GM23338 (cell line): ENCODE results near the gene GRIA4. TPM values are rescaled to one million over a fixed set of nuclear protein-coding genes. Genes with fewer than 3 reads are reported as not detected.

ENCODE experiments used
- ATAC-seq: fragments of 200-7000 bp; cut with Tn5 transposase; 3 replicates; pipeline ENCODE4 v1.9.1; 2020
- DNase-seq: peaks from one replicate; pipeline ENCODE4 v3.0.0-alpha.2; 2015; ENCODE audit warnings: low spot score
- H2AFZ ChIP-seq: fragments of 200-600 bp; sonication (generic); 2 replicates; pipeline ENCODE4 v1.8.0; 2016; ENCODE audit warnings: antibody characterized with exemption, mild to moderate bottlenecking, moderate library complexity
- H3F3A ChIP-seq: fragments of 200-600 bp; sonication (generic); replicated peaks from 2 replicates; pipeline ENCODE4 v1.8.0; 2017; ENCODE audit warnings: antibody characterized with exemption, mixed run types, low read depth
- H3K27ac ChIP-seq: fragments of 200-600 bp; sonication (generic); 2 replicates; pipeline ENCODE4 v1.6.1; 2016; ENCODE audit warnings: low read depth
- H3K27me3 ChIP-seq: fragments of 200-600 bp; sonication (generic); 2 replicates; pipeline ENCODE4 v1.8.0; 2016; ENCODE audit warnings: mild to moderate bottlenecking, mixed run types, moderate library complexity; ENCODE audit not compliant: insufficient read depth
- H3K36me3 ChIP-seq: fragments of 200-600 bp; sonication (generic); 2 replicates; pipeline ENCODE4 v1.8.0; 2016; ENCODE audit warnings: mild to moderate bottlenecking; ENCODE audit not compliant: insufficient read depth
- H3K4me1 ChIP-seq: fragments of 200-600 bp; sonication (generic); 2 replicates; pipeline ENCODE4 v1.8.0; 2016; ENCODE audit warnings: mild to moderate bottlenecking, moderate library complexity; ENCODE audit not compliant: insufficient read depth
- H3K4me2 ChIP-seq: fragments of 200-600 bp; sonication (generic); 2 replicates; pipeline ENCODE4 v1.7.1; 2017; ENCODE audit warnings: mixed run types
- H3K4me3 ChIP-seq: fragments of 200-600 bp; sonication (generic); 2 replicates; pipeline ENCODE4 v1.6.1; 2016; ENCODE audit warnings: mixed run types
- H3K79me2 ChIP-seq: fragments of 200-600 bp; sonication (generic); replicated peaks from 2 replicates; pipeline ENCODE4 v1.8.0; 2017; ENCODE audit warnings: mild to moderate bottlenecking; ENCODE audit not compliant: insufficient read depth
- H3K9me2 ChIP-seq: fragments of 200-600 bp; sonication (generic); 2 replicates; pipeline ENCODE4 v1.8.0; 2017; ENCODE audit not compliant: insufficient read depth
- H4K20me1 ChIP-seq: fragments of 200-600 bp; sonication (generic); replicated peaks from 2 replicates; pipeline ENCODE4 v1.8.0; 2017; ENCODE audit warnings: mild to moderate bottlenecking; ENCODE audit not compliant: insufficient read depth
- H3K27ac Mint-ChIP-seq: 2 replicates; pipeline ENCODE4 v1.8.0; 2020; ENCODE audit warnings: inconsistent platforms, mild to moderate bottlenecking, moderate library complexity, mixed read lengths
- H3K27me3 Mint-ChIP-seq: 3 replicates; pipeline ENCODE4 v1.8.0; 2022; ENCODE audit warnings: low read depth, mild to moderate bottlenecking, moderate library complexity, mixed read lengths, inconsistent platforms; ENCODE audit not compliant: insufficient read depth, poor library complexity
- H3K36me3 Mint-ChIP-seq: 3 replicates; pipeline ENCODE4 v1.8.0; 2021; ENCODE audit warnings: low read depth, mild to moderate bottlenecking, inconsistent platforms, moderate library complexity, mixed read lengths
- H3K4me1 Mint-ChIP-seq: 3 replicates; pipeline ENCODE4 v1.8.0; 2020; ENCODE audit warnings: mild to moderate bottlenecking, inconsistent platforms, mixed read lengths
- H3K4me3 Mint-ChIP-seq: 3 replicates; pipeline ENCODE4 v1.8.0; 2021; ENCODE audit warnings: moderate library complexity, mild to moderate bottlenecking, inconsistent platforms, mixed read lengths
- H3K9me3 Mint-ChIP-seq: 3 replicates; pipeline ENCODE4 v1.8.0; 2020; ENCODE audit warnings: moderate library complexity, mild to moderate bottlenecking, inconsistent platforms, mixed read lengths
- CREB1 ChIP-seq: fragments of 250-450 bp; sonication (Bioruptor Pico); IDR thresholded peaks from 2 replicates; pipeline ENCODE4 v1.5.0; 2020; ENCODE audit warnings: low read depth, mild to moderate bottlenecking, moderate library complexity
- ETS1 ChIP-seq: IDR thresholded peaks from 2 replicates; pipeline ENCODE4 v1.6.1; 2016; ENCODE audit warnings: antibody characterized with exemption
- EZH2phosphoT487 ChIP-seq: fragments of 200-600 bp; sonication (generic); IDR thresholded peaks from one replicate; pipeline ENCODE4 v1.8.1; 2018; ENCODE audit warnings: antibody characterized with exemption; ENCODE audit not compliant: unreplicated experiment
- JUNB ChIP-seq: IDR thresholded peaks from one replicate; pipeline ENCODE4 v1.6.1; 2016; ENCODE audit warnings: antibody characterized with exemption; ENCODE audit not compliant: unreplicated experiment
- NANOG ChIP-seq: IDR thresholded peaks from 2 replicates; pipeline ENCODE4 v1.6.1; 2016; ENCODE audit warnings: antibody characterized with exemption, borderline replicate concordance
- POLR2AphosphoS5 ChIP-seq: IDR thresholded peaks from 2 replicates; pipeline ENCODE4 v1.6.1; 2016; ENCODE audit warnings: antibody characterized with exemption, low read depth
- STAT1 ChIP-seq: IDR thresholded peaks from one replicate; pipeline ENCODE4 v1.6.1; 2016; ENCODE audit warnings: antibody characterized with exemption; ENCODE audit not compliant: unreplicated experiment
- ZNF114 ChIP-seq: fragments of 250-450 bp; sonication (Bioruptor Pico); IDR thresholded peaks from 2 replicates; pipeline ENCODE4 v1.5.0; 2020; ENCODE audit warnings: mild to moderate bottlenecking, moderate library complexity
- ZNF331 ChIP-seq: fragments of 250-450 bp; sonication (Bioruptor Pico); IDR thresholded peaks from 2 replicates; pipeline ENCODE4 v1.5.0; 2020; ENCODE audit warnings: low read depth, mild to moderate bottlenecking, moderate library complexity
- ZNF462 ChIP-seq: fragments of 250-450 bp; sonication (Bioruptor Pico); IDR thresholded peaks from 2 replicates; pipeline ENCODE4 v1.5.0; 2020; ENCODE audit warnings: mild to moderate bottlenecking, moderate library complexity
- polyA plus RNA-seq: library from polyadenylated mRNA; unstranded; fragments of >200 nt; fragmentation: Nextera tagmentation; extraction: Ambion mirVana; gene quantifications from 2 replicates; pipeline ENCODE4 v1.2.1, GENCODE V29; 2016
- total RNA-seq: library from RNA; depleted of rRNA; stranded (reverse); fragments of >200 nt; shearing (Covaris generic); gene quantifications from 2 replicates; pipeline ENCODE4 v1.2.3, GENCODE V29; 2014
- TF ChIP-seq, protein P1 (sequence below): IDR thresholded peaks from one replicate; pipeline ENCODE4 v1.6.1; 2018; ENCODE audit warnings: antibody characterized with exemption; ENCODE audit not compliant: unreplicated experiment

The GRIA4 gene
- total and polyA plus RNA-seq, 2 experiments from 2014 or later, result 17.8 to 71.1 TPM

DNA sequence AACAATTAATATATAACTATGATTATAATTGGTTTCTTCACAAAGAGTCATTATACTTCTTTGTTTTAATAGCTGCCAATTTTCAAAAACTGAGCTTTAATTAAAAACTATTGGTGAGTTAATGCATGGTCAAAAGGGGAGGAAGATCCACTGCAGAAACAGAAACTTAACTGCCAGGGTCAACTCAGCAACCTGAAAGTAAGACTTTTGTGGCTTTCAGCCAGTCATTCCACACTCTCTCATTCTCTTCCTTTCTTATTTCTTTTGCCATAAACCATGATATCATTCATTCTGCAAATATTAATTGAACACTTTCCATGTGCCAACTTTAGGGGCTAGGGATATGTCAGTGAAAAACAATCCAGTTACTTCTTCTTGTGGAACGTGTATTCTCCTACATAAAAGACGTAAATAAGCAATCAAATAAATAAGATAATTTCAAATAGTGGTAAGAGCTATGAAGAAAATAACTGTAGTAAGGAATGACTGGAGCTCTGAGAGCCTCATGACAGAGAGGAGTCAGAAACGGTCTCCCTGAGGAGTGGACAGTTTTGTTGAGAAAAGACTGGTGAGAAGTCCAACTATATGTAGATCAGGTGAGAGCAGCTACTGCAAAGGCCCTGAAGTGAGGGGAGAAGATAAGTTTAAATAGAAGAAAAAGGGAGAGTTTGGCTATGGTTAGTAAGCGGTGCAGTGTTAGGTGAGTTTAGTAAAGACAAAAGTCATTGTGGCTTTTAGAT lies 130.5 kb downstream of the GRIA4 start:
- TF ChIP-seq STAT1 (no peak), ETS1 (no peak), NANOG (no peak), ZNF114 (CRISPR knock-in tag) (no peak), ZNF331 (no peak), JUNB (no peak), POLR2AphosphoS5 (no peak), EZH2phosphoT487 (no peak), CREB1 (CRISPR knock-in tag) (no peak), ZNF462 (CRISPR knock-in tag) (no peak)
- TF ChIP-seq, protein P1, sequence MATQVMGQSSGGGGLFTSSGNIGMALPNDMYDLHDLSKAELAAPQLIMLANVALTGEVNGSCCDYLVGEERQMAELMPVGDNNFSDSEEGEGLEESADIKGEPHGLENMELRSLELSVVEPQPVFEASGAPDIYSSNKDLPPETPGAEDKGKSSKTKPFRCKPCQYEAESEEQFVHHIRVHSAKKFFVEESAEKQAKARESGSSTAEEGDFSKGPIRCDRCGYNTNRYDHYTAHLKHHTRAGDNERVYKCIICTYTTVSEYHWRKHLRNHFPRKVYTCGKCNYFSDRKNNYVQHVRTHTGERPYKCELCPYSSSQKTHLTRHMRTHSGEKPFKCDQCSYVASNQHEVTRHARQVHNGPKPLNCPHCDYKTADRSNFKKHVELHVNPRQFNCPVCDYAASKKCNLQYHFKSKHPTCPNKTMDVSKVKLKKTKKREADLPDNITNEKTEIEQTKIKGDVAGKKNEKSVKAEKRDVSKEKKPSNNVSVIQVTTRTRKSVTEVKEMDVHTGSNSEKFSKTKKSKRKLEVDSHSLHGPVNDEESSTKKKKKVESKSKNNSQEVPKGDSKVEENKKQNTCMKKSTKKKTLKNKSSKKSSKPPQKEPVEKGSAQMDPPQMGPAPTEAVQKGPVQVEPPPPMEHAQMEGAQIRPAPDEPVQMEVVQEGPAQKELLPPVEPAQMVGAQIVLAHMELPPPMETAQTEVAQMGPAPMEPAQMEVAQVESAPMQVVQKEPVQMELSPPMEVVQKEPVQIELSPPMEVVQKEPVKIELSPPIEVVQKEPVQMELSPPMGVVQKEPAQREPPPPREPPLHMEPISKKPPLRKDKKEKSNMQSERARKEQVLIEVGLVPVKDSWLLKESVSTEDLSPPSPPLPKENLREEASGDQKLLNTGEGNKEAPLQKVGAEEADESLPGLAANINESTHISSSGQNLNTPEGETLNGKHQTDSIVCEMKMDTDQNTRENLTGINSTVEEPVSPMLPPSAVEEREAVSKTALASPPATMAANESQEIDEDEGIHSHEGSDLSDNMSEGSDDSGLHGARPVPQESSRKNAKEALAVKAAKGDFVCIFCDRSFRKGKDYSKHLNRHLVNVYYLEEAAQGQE, result no peak
- Mint-ChIP-seq H3K4me3 (no peak overlapping the region), H3K27ac (no peak overlapping the region), H3K4me1 (peaks cover 12% of the 10 kb centered on the region), H3K36me3 (no peaks in the 10 kb centered on the region), H3K27me3 (no peaks in the 10 kb centered on the region), H3K9me3 (no peaks in the 10 kb centered on the region)
- no peak overlapping the region for H3K27ac ChIP-seq
- H3K79me2 ChIP-seq, result no peaks in the 10 kb centered on the region
- H4K20me1 ChIP-seq, result no peaks in the 10 kb centered on the region
- no peaks in the 10 kb centered on the region for H3K27me3 ChIP-seq
- no peak for ATAC-seq
- no peaks in the 10 kb centered on the region for H3K36me3 ChIP-seq
- no peak overlapping the region for H3K4me2 ChIP-seq
- H2AFZ ChIP-seq, result no peak overlapping the region
- no peak for DNase-seq
- H3K4me1 ChIP-seq, result peaks cover 10% of the 10 kb centered on the region; the same call in 1 of the 2 replicates
- H3K9me2 ChIP-seq, result no peaks in the 10 kb centered on the region; the same call in 1 of the 2 replicates
- no peak overlapping the region for H3K4me3 ChIP-seq
- no peaks in the 10 kb centered on the region for H3F3A ChIP-seq
